Caki2 (cell line): ENCODE data around the gene CCDC74B. TPM values are rescaled to one million over a fixed set of nuclear protein-coding genes. Genes with fewer than 3 reads are reported as not detected.
"Not testable (repeated sequence)": the region's sequence is repeated elsewhere in the genome, so short reads cannot be mapped to it uniquely, and the experiment has no call there.

Source experiments
- DNase-seq: peaks from one replicate; pipeline ENCODE4 v3.0.0-alpha.2; 2015; ENCODE audit warnings: low read depth
- in situ Hi-C: cut with HindIII; loops from 2 replicates; pipeline ENCODE4 v1.10.0; 2016; ENCODE audit warnings: low sequenced_read_pairs, low pct_unique_long_range_greater_than_20kb, mixed read lengths
- total RNA-seq: library from RNA; depleted of rRNA; stranded (reverse); fragments of >200 nt; shearing (Covaris generic); gene quantifications from 2 replicates; pipeline ENCODE4 v1.2.3, GENCODE V29; 2014; ENCODE audit warnings: low replicate concordance

CCDC74B gene
- total RNA-seq, 1 experiment from 2014 or later = 37.3 TPM

DNA sequence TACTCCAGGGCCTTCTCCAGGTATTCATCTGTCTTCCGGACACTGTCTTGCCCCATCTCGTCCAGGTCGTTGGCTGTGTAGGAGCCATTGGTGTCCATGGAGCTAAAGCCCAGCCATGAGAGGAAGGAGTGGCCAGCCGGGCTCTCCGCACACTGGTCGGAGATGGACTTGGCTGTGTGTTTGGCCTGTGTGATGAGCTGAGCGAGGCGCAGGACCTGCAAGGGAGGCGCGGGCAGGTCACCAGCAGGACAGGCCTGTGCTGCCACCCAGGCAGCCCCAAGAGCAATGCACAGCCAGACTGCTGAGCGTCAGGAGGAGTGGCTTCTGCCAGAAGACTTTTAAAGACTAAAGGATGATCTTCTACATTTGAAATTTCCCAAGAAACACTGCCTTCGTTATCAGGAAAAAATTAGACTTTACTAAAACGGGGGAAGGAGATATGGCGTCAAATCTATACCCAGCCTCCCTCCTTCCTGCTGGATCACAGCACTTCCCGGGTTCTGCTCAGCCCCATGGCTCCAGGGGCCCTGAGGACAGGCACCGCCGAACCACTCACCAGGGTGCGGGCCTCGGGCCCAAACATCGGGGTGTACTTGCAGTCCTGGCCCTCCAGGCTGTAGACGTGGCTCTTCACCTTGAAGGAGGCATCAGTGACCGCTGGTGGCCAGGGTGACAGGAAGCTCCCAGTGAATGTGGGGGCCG lies 9.0 kb upstream of the CCDC74B start:
- in situ Hi-C loops, DNase-seq: not testable (repeated sequence)

DNA sequence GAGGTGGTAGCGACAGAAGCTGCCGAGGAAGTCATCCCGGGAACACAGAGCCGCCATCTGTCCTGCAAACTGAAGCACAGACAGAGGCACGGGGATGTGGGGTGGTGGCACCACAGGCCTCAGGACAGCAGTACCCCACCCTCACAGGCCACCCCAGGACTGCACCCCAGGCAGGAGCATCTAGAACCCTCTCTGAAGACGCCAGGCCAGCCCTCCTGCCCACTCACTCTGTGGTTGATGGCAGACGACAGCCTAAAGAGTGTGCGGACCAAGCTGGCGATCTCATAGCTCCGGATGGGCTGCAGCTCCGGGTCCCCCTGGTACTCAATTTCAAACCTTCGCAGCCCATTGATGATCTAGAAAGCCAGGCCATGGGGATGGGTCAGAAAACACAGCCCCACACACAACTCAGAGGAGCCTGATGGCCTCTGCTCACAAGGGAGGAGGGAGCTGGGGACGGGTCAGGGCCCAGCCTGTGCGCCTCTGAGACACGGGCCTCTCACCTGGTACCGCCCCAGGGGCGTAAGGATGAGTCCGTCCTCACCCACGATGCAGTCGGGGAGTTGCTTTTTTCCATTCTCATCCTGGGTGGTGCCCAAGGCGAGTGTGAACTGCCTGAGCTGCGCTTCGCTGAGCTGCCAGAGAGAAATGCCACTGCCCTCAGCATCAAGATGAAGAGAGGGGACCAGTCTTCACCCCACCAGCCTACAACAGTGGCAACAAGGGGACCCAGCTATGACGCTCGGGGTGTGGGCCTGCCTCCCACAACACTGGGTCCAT lies 8.1 kb upstream of the CCDC74B start:
- DNase-seq = no peak
- in situ Hi-C loops = no loop called here

DNA sequence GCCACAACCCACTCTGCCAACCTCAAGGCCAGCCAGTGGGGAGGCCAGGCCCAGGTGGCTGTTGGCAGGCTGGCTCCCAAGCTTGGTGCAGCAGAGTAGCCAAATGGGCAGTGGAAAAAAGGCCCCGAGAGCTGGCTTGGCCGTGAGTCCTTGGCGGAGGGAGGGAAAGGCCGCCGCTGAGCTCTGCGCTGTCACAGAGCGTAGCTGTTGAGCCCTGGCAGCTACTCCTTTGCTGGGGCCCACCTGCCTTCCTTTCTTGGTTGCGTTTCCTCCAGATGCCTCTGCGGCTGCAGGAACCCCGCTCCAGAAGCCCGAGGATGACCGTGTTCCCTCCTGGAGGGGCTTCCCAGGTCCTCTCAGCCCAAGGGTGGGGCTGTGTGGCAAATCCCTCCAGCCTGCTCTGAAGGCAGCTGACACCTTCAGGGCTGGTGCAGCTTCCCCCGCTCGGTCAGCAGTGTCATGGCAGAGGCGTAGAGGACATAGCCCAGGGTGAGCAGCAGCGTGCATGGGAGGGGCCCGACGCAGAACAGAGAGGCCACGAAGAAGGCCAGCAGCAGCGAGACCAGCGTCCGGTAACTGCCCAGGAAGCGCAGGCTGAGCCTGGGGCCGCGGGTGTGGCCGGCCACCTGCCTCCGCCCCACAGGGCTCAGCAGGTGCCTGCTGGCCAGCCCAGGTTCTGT lies 7.4 kb upstream of the CCDC74B start:
- in situ Hi-C loops, DNase-seq: not testable (repeated sequence)

DNA sequence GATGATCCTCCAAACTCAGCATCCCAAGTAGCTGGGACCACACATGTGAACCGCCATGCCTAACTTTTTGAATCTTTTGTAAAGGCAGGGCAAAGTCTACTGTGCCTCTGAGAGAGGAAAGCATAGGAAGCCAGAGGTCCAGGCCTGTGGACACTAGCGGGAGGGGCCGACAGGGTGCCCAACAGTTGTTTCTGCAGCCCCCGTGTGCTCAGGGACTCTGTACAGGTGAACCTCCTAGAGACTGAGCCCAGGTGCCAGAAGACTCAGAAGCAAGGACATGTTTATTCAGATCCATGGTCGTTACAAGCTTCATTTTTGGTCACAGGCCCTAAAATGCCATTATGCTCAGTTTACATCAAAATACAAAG lies 6.2 kb upstream of the CCDC74B start:
- DNase-seq, in situ Hi-C loops: not testable (repeated sequence)

DNA sequence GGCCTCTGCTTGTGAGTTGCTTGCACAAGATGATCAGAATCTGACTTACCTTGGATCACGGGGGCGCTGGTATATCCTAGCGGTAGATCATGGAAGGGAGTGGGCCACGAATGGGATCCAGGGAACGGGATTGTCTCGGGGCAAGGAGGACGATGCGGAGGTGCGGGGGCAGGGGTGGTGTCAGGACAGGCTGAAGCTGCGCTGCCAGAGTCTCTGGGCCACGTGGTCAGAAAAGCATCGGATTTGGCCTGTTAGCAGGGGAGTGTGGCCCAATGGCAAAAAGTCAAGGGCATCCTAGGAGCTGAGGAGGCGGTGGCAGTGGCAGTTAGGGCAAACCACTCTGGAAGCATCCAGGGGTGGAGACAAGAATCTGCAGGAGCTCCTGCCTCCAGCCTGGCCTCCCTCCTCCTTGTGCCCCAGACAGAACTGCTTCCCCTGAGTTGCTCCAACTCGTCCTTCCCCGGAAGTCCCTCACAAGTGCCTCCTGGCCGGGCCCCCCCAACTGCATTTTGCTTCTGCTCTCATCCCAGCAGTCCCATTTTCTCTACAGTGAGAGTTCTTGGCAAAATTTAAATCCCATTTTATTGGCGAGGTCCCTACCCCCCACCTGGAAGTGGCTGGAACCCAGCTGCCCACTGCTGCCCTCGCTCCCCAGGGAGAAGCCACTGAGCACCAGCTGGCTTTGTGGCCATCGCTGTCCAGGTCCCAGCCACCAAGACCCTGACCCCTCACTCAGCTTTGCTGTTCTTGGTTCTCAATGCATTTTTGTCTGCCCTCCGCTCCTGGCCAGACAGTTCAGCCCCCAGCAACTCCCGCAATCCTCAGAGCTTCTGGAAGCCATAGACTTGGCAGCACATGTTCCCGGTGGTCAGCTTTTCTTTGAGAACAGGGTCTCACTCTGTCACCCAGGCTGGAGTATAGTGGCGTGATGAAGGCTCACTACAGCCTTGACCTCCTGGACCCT lies 5.6 kb upstream of the CCDC74B start:
- in situ Hi-C loops = no loop called here

DNA sequence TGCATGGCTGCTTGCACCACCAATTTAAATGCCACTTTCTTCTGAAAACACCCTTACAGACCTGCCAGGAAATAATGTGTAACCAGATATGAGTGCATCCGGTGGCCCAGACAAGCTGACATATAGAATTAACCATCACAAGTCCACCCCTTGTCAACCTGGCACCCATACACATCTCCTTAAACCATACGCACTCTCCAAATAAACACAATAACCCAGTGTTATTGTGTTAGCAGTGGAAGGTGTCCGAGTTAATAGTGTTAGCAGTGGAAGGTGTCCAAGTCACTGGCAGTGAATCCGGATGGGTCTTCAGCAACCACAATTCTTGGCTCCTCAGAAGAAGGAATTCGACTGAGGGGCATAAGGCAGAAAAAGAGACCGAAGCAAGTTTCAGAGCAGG lies 3.6 kb upstream of the CCDC74B start:
- in situ Hi-C loops, DNase-seq: not testable (repeated sequence)

More for the DNA sequence above, 5.6 kb upstream of the CCDC74B start:
- no peak for DNase-seq

DNA sequence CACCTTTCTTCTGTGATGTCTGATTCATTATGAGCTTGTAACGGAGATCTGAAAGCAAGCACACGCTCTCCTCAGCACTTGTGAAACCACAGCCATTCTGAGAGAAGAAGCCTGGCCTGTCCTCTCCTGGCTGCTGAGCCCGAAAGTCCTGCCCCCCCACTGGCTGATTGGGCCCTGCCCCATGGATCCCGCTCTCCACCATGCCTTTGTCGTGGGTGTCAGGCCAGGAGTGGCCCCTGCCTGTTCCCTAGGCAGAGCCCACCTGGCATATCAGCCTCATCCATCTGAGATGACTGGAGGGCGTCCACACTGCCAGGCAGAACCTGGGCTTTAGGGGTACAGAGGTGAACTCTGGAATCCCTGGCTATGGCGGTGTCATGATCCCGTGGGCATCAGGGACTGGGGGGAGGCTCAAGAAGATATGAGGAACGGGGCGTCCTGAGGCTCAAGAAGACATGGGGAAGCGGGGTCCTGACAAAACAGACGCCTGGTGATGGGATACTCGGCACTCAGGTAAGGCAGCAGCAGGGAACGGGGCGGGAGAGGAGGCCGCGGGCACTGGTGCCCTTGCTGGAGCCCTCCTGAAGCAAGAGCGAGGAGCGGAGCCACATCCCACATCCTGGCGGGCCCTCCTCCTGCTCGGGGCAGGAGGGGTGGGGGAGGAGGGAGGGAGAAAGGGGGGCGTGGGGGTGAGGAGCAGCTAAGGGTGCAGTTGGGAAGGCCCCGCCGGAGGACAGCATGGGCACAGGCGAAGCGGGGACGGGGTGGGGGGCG lies 1.5 kb downstream of the CCDC74B start:
- in situ Hi-C loops, DNase-seq: not testable (repeated sequence)

DNA sequence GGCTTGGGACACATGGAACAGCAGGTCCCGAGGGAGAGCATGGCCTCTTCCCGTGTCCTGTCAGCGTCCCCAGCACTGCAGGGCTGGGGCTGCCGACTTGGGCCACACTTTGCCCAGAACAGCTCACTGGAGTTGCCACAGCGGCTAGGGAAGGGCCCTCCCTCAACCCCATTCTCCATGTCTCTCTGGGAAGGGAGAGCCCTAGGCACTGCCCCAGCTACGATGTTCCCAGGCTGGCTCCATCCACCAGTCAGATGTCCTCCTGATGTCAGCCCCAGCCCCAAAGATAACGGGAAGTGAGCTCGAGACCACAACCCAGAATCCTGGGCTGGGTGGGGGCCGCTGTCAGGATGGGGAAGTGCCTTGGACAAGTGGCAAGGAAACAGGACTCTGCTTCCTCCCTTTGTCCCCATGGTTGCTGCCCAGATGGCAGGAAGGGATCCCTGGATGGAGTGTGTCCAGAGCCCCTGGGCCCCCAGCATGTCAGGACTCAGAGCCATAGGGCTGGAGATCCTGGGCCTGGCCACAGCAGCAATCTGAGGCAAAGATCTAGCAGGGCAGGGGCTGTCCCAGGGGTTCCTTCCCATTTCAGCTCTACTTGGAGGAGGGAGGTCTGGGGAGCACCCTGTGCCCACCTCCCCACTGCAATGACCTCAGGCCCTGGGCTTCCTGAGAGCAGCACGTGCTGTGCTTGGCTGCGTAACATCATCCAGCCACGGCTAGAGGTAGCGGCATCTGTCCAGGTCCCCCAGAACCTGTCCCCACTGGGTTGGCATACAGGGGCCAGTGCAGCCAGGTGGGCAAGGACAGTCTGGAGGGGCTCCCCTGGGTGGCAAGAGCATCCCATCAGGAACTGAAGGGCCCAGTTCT lies 2.3 kb downstream of the CCDC74B start:
- DNase-seq, in situ Hi-C loops: not testable (repeated sequence)

DNA sequence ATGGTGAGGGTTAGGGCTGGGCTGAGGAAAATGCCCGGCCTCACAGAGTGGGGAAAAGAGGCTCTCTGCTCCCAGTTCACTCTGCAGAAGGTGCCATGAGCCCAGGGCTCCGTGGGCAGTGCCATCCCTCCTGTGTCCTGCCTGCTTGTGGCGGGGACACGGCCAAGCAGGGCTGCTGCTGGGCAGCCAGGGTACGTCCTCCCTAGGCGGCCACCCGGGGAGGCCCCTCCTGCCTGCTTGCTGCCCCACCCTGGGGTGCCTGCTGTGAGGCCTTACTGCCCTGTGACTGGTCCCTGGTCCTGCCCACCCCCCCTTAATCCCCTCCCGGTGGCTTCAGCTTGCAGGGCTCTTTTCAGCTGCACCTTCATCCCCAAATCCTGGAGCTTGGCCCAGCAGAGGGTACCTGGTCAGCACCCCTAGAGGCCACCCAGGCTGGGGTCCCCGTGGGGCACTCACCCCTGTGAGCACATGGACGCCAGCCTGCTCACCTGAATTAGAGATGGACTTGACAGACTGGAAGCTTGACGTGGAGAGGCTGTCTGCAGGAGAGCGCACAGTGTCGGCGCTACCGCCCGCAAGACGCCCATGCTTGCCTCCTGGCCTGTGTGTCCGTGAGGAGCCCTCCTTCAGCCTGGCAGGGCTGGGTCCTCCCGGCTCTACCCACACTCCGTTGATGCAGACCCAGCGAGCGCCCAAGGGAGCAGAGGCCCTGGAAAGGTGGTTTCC lies 3.1 kb downstream of the CCDC74B start:
- DNase-seq, in situ Hi-C loops: not testable (repeated sequence)

DNA sequence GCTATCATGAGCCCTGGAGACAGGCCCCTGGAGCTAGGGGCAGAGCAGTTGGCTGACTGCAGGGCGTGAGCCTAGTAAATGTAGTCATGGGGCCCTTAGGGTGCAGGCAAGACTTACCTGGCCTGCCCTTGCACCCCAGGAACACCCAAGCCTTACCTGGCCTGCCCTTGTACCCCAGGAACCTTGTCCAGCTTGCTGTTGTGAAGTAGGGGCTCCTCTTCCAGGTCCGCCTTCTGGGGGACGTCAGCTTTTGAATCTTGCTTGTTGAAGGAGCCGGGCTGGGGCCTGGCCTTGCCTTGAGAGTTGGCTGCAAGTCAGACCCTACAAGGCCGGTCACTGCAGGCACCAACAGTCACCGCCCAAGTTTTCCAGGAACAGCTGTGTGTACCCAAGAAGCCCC lies 3.9 kb downstream of the CCDC74B start:
- in situ Hi-C loops, DNase-seq: not testable (repeated sequence)

DNA sequence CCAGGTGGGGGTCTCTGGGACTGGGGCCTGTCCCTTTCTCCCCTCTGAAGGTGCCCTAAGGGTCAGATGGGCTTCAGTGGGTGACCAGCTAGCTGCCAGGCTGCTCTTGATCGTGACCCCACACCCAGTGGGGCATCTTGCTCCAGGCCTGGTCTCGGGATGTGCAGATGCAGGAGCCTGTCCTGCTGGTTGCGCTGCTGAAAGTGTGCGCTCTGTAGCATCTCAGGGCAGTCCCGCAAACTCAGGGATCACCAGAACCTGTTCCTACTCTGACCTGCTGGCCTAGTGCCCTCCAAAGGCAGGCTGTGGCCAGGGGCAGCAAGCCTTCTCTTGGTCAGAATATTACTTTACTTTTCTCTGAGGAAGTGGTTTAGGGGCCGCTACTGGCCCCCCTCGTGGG lies 4.4 kb downstream of the CCDC74B start:
- DNase-seq, in situ Hi-C loops: not testable (repeated sequence)

DNA sequence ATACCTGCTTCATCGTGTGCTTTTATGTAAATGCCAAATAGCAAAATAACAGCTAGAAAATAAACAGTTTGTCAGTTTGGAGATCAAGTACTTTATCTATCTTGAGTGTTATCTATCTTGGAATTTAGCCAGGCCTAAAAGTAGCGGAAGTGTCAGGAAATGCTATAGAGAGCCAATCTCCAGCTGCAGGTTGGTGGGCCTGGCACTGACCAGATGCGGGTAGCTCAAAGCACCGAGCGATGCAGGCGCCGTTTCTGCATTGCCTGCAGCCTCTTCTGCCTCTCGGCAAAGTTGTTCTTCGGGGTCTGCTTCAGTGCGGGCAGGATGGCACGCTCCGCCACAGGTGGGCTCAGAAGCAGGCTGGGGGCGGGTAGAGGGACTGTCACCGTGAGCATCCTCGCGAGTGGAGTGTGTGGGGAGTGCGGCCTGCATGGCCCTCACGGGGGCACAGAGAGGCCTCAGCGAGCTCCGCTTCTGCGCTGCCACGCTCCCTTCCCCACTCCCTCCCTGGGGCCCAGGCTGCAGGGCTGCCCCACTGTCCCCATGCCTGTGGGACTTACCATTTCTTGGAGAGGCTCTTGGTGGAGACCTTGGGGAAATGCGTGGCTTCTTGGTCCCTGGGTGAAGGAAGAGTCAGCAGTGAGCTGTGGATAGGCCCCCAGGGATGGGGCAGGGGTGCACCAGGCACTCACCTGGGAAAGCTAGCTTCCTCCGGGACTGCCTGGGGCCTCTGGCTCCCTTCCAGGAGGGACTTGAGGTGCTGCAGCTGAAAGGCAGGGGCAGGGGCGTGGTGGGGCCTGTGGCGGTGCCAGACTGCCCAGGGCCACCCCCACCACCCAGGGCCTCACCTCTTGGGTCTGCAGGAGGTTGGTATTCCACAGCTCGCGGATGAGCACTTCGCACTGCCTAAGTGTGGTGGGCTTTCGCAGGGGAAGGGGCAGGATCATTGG lies 5.3 kb downstream of the CCDC74B start:
- DNase-seq, in situ Hi-C loops: not testable (repeated sequence)

DNA sequence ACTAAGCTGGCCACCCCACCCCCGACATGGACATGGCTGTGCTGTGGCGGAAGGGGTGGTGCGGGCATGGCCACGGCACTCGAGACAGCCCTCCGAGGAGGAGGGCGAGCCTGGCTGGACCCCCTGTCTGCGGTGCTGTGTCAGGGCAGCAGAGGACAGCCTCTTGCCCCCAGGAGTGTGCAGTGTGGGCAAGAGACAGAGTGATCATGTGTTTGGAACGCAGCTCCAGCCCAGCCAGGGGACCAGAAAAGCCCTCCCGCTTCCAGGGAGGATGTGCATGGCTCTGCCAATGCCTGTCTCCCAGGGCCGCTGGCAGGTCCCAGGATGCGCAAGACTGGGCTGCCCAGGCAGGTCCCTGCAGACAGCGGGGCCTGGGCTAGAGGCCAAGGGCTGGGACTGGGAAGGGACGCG lies 6.1 kb downstream of the CCDC74B start:
- DNase-seq, in situ Hi-C loops: not testable (repeated sequence)

DNA sequence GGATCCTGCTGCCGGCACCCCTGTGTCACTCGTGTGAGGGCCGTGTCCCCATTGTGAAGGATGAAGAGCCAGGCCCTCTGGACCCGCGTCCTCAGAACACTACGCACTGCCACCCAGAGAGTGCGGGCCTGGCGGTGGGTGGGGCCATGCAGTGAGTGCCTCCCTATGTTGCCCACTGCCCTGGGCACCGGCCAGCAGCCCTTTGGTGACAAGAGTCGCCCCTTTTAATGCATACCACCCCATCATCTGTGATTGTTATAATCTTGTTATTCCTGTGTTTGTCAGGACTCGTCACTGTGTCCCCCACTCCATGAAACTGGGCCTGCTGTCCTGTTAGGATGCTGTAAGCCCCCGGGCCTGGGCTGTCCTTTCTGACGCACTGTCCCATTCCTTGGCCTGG lies 6.6 kb downstream of the CCDC74B start:
- in situ Hi-C loops, DNase-seq: not testable (repeated sequence)

DNA sequence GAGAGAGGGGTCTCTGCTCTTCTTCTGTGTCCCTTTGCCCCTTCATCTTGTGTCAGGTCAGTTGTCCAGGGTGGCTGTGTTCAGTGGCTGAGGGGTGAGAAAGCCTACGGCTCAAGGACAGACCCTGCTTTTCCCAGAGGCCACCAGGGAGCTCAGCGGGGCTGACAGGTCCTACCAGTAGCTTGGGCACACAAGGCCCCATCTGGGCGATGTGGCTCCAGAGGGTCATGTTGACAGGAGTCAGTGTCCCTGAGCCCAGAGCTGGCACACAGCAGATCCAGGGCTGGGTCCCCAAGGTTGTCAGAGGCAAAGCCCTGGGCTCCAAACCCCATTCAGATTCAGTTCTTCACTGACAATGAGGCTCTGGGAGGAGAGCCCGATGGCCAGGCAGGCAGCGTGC lies 7.8 kb downstream of the CCDC74B start:
- DNase-seq, in situ Hi-C loops: not testable (repeated sequence)
